H1 (cell line): ENCODE results near the gene AK8. TPM values are rescaled to one million over a fixed set of nuclear protein-coding genes. Genes with fewer than 3 reads are reported as not detected.

Source experiments
- CTCF ChIA-PET: fragments of 300-600 bp; sonication (Branson Sonifier 250); formaldehyde crosslinking; loops from one replicate; lab custom pipeline; 2021; ENCODE audit not compliant: partially characterized antibody; lab: Charles Lee
- POLR2A ChIA-PET: fragments of 300-600 bp; sonication (Branson Sonifier 250); formaldehyde crosslinking; loops from one replicate; lab custom pipeline; 2021; ENCODE audit warnings: inconsistent platforms; ENCODE audit not compliant: partially characterized antibody; lab: Charles Lee
- DNase-seq, 2 experiments: peaks; one replicate each; pipeline versions ENCODE4 v3.0.0 to v3.0.0-alpha.2; 2010 to 2022; ENCODE audit warnings: low spot score in 2 of 2, low read depth in 1 of 2, mixed read lengths in 1 of 2
- FAIRE-seq: peaks from 2 replicates; lab custom pipeline; 2011; peaks lifted over from hg19 to GRCh38; lab: Jason Lieb, UNC
- H2AFZ ChIP-seq: 2 replicates; pipeline ENCODE4 v1.8.1; 2012; ENCODE audit warnings: low read length, inconsistent platforms
- H2AK5ac ChIP-seq: 2 replicates; pipeline ENCODE4 v1.6.1; 2013; ENCODE audit warnings: low read depth, low read length
- H2BK120ac ChIP-seq: replicated peaks from 2 replicates; pipeline ENCODE3; 2013; ENCODE audit warnings: low read depth, low read length, inconsistent platforms
- H2BK12ac ChIP-seq: 2 replicates; pipeline ENCODE4 v1.6.1; 2013; ENCODE audit warnings: low read depth, low read length
- H2BK15ac ChIP-seq: 2 replicates; pipeline ENCODE4 v1.6.1; 2013; ENCODE audit warnings: low read length
- H2BK20ac ChIP-seq: 2 replicates; pipeline ENCODE4 v1.6.1; 2013; ENCODE audit warnings: low read length
- H2BK5ac ChIP-seq: 2 replicates; pipeline ENCODE4 v1.6.1; 2013; ENCODE audit warnings: low read depth, low read length
- H3K14ac ChIP-seq: 2 replicates; pipeline ENCODE4 v1.6.1; 2013; ENCODE audit warnings: inconsistent platforms; ENCODE audit not compliant: insufficient read length
- H3K18ac ChIP-seq: 2 replicates; pipeline ENCODE4 v1.6.1; 2013; ENCODE audit warnings: low read length; ENCODE audit errors: extremely low read depth
- H3K23ac ChIP-seq: 2 replicates; pipeline ENCODE4 v1.6.1; 2013; ENCODE audit warnings: inconsistent platforms; ENCODE audit not compliant: insufficient read length
- H3K23me2 ChIP-seq: 2 replicates; pipeline ENCODE4 v1.6.1; 2013; ENCODE audit warnings: low read depth, low read length
- H3K27ac ChIP-seq: 2 replicates; pipeline ENCODE4 v1.6.1; 2011; ENCODE audit warnings: low read depth, low read length, inconsistent platforms
- H3K27me3 ChIP-seq, 4 experiments: replicated peaks in 1 of 4; 1 replicate in 1 of 4; 2 replicates in 3 of 4; pipeline versions ENCODE4 v1.6.1 to v1.8.1; 2011 to 2013; ENCODE audit warnings: low read length in 3 of 4, mild to moderate bottlenecking in 3 of 4, inconsistent platforms in 2 of 4, mixed read lengths in 2 of 4, moderate library complexity in 1 of 4; ENCODE audit not compliant: control insufficient read depth in 3 of 4, insufficient read depth in 3 of 4; ENCODE audit errors: extremely low read depth in 1 of 4
- H3K36me3 ChIP-seq, 4 experiments: 2 replicates each; pipeline versions ENCODE4 v1.6.1 to v1.8.1; 2011 to 2013; ENCODE audit warnings: mild to moderate bottlenecking in 4 of 4, low read length in 3 of 4, moderate library complexity in 2 of 4, control low read depth in 1 of 4, inconsistent platforms in 1 of 4; ENCODE audit not compliant: insufficient read depth in 4 of 4, control insufficient read depth in 2 of 4
- H3K4ac ChIP-seq: replicated peaks from 2 replicates; pipeline ENCODE3; 2013; ENCODE audit warnings: low read length, low read depth, mixed read lengths, inconsistent platforms; ENCODE audit not compliant: insufficient read length
- H3K4me1 ChIP-seq, 4 experiments: replicated peaks in 1 of 4; 1 replicate in 1 of 4; 2 replicates in 3 of 4; pipeline versions ENCODE4 v1.6.1 to v1.8.1; 2011 to 2013; ENCODE audit warnings: low read length in 3 of 4, inconsistent platforms in 2 of 4, mixed read lengths in 1 of 4; ENCODE audit not compliant: insufficient read depth in 4 of 4, control insufficient read depth in 3 of 4
- H3K4me2 ChIP-seq, 2 experiments: 2 replicates each; pipeline versions ENCODE4 v1.6.1 to v1.8.1; 2011 to 2013; ENCODE audit warnings: low read depth in 2 of 2, low read length in 2 of 2, control low read depth in 1 of 2, inconsistent platforms in 1 of 2, mild to moderate bottlenecking in 1 of 2; ENCODE audit not compliant: insufficient read depth in 1 of 2
- H3K4me3 ChIP-seq, 4 experiments: fragments of 200-600, 300-600 bp in 1 of 4; sonication (generic), shearing (Covaris generic), sonication (Bioruptor Twin) in 1 of 4; 2 replicates each; pipeline versions ENCODE4 v1.5.1 to v1.8.1; 2011 to 2016; ENCODE audit warnings: low read length in 4 of 4, low read depth in 3 of 4, control low read depth in 2 of 4, inconsistent platforms in 2 of 4, mild to moderate bottlenecking in 2 of 4, mixed read lengths in 1 of 4, moderate library complexity in 1 of 4; ENCODE audit not compliant: insufficient read depth in 2 of 4; ENCODE audit errors: extremely low read depth in 1 of 4
- H3K56ac ChIP-seq: replicated peaks from 2 replicates; pipeline ENCODE3; 2013; ENCODE audit warnings: low read depth, mild to moderate bottlenecking, mixed read lengths, low read length, inconsistent platforms; ENCODE audit not compliant: insufficient read length
- H3K79me1 ChIP-seq: 2 replicates; pipeline ENCODE4 v1.6.1; 2013; ENCODE audit warnings: low read depth, low read length, control low read depth
- H3K79me2 ChIP-seq, 2 experiments: 2 replicates each; pipeline versions ENCODE4 v1.6.1 to v1.8.1; 2012 to 2013; ENCODE audit warnings: low read length in 2 of 2, mild to moderate bottlenecking in 2 of 2, inconsistent platforms in 1 of 2; ENCODE audit not compliant: insufficient read depth in 2 of 2, control insufficient read depth in 1 of 2
- H3K9ac ChIP-seq, 4 experiments: replicated peaks in 1 of 4; 1 replicate in 1 of 4; 2 replicates in 3 of 4; pipeline versions ENCODE4 v1.6.1 to v1.8.1; 2011 to 2013; ENCODE audit warnings: low read depth in 3 of 4, low read length in 3 of 4, control low read depth in 2 of 4, mild to moderate bottlenecking in 2 of 4, moderate library complexity in 2 of 4, inconsistent platforms in 1 of 4; ENCODE audit errors: extremely low read depth in 1 of 4
- H3K9me3 ChIP-seq, 2 experiments: 2 replicates each; pipeline versions ENCODE4 v1.6.1 to v1.8.1; 2012 to 2013; ENCODE audit warnings: mild to moderate bottlenecking in 2 of 2, moderate library complexity in 2 of 2, control low read depth in 1 of 2, inconsistent platforms in 1 of 2, low read depth in 1 of 2, low read length in 1 of 2, mixed read lengths in 1 of 2; ENCODE audit not compliant: insufficient read depth in 2 of 2
- H4K20me1 ChIP-seq, 2 experiments: replicated peaks in 1 of 2; 2 replicates each; pipeline versions ENCODE3 to v1.8.1; 2011 to 2013; ENCODE audit warnings: inconsistent platforms in 2 of 2, low read length in 2 of 2, mild to moderate bottlenecking in 1 of 2; ENCODE audit not compliant: insufficient read depth in 2 of 2, control insufficient read depth in 1 of 2
- H4K5ac ChIP-seq: 2 replicates; pipeline ENCODE4 v1.6.1; 2013; ENCODE audit warnings: low read length, low read depth, mixed read lengths, inconsistent platforms; ENCODE audit not compliant: insufficient read length
- H4K8ac ChIP-seq: 2 replicates; pipeline ENCODE4 v1.8.0; 2013; ENCODE audit warnings: mild to moderate bottlenecking, moderate library complexity, low read length, inconsistent platforms; ENCODE audit not compliant: insufficient read depth; ENCODE audit errors: extremely low read depth
- H4K91ac ChIP-seq: replicated peaks from 2 replicates; pipeline ENCODE3; 2013; ENCODE audit warnings: low read length, mixed read lengths, inconsistent platforms; ENCODE audit not compliant: insufficient read length
- CHD1 ChIP-seq: IDR thresholded peaks from 2 replicates; pipeline ENCODE4 v1.6.1; 2012; ENCODE audit warnings: low read depth, low read length, improper control_type of control experiment
- CREB1 ChIP-seq: IDR thresholded peaks from 2 replicates; pipeline ENCODE4 v1.6.1; 2012; ENCODE audit warnings: inconsistent platforms
- NRF1 ChIP-seq: IDR thresholded peaks from 2 replicates; pipeline ENCODE4 v1.6.1; 2011; ENCODE audit warnings: mild to moderate bottlenecking, low read depth, low read length, improper control_type of control experiment
- SIN3A ChIP-seq, 2 experiments: IDR thresholded peaks in 1 of 2; conservative IDR thresholded peaks in 1 of 2; 2 replicates each; pipeline ENCODE4 v1.6.1; 2011 to 2012; ENCODE audit warnings: low read length in 2 of 2, improper control_type of control experiment in 1 of 2, low read depth in 1 of 2, mild to moderate bottlenecking in 1 of 2
- SP1 ChIP-seq: IDR thresholded peaks from 2 replicates; pipeline ENCODE4 v1.6.1; 2011; ENCODE audit warnings: low read depth, low read length
- WGBS, 2 experiments: shearing (Covaris generic) in 1 of 2; methylation state at CpG; one replicate each; pipeline versions ENCODE4 v1.1.6 to v1.1.7; 2013 to 2015; ENCODE audit warnings: low lambda C conversion rate in 2 of 2, mixed read lengths in 2 of 2, inconsistent platforms in 1 of 2, low coverage in 1 of 2, missing lambda C conversion rate in 1 of 2; ENCODE audit not compliant: insufficient replicate concordance in 2 of 2, insufficient coverage in 1 of 2, insufficient read length in 1 of 2; ENCODE audit errors: extremely low coverage in 1 of 2, missing lambda C conversion rate in 1 of 2; 5-methylcytosine and 5-hydroxymethylcytosine counted together
- polyA plus RNA-seq, 7 experiments: library from polyadenylated mRNA; depleted of rRNA in 3 of 7; stranded (reverse) in 5 of 7; unstranded in 2 of 7; fragments of >200 nt in 5 of 7; fragments of 200-250 nt in 2 of 7; gene quantifications; 1 replicate in 5 of 7; 2 replicates in 1 of 7; 4 replicates in 1 of 7; pipeline versions ENCODE4 v1.2.1 to v1.2.3, GENCODE V29; 2011 to 2013; ENCODE audit warnings: missing spikeins in 2 of 7, mixed read lengths in 2 of 7
- total RNA-seq: library from RNA; stranded (reverse); fragmentation: NEBNext Ultra II Directional; extraction: Animal tissue kit (Norgen Biotek cat#: 25700); gene quantifications from 2 replicates; pipeline ENCODE4 v1.2.1, GENCODE V29; 2021

AK8 gene
- total and polyA plus RNA-seq, 2 of the 8 experiments (the other 6 are each of a cell fraction or from before 2014, with no cell fraction given) = 0.35 to 0.48 TPM

GRCh38 chr9:132717326-132717945 is 160.6 kb downstream of the AK8 start:
- Histone ChIP-seq H2BK12ac (no peak overlapping the region), H3K9me3 (no peaks in the 10 kb centered on the region), H2AFZ (no peak overlapping the region), H2BK120ac (no peak overlapping the region), H3K9ac (no peak overlapping the region), H3K4me2 (no peak overlapping the region), H3K56ac (no peak overlapping the region), H2AK5ac (no peak overlapping the region), H3K23ac (no peak overlapping the region), H3K27ac (no peak overlapping the region), H3K4me3 (no peak overlapping the region), H3K36me3 (no peaks in the 10 kb centered on the region), H3K79me1 (no peaks in the 10 kb centered on the region), H4K20me1 (peaks cover 0 to 1% of the 10 kb centered on the region in 2 experiments), H2BK20ac (no peak overlapping the region), H4K91ac (no peak overlapping the region), H3K18ac (no peak overlapping the region), H3K14ac (no peak overlapping the region), H3K23me2 (no peaks in the 10 kb centered on the region), H3K4me1 (no peaks in the 10 kb centered on the region), H3K27me3 (no peaks in the 10 kb centered on the region), H2BK15ac (no peak overlapping the region), H2BK5ac (no peak overlapping the region), H4K5ac (no peak overlapping the region), H3K79me2 (no peaks in the 10 kb centered on the region), H4K8ac (no peak overlapping the region), H3K4ac (no peak overlapping the region)
- FAIRE-seq = no peak
- TF ChIP-seq NRF1 (no peak), SIN3A (conservative IDR thresholded peaks at IDR 0.05 in 1 of 2, IDR thresholded peaks at IDR 0.05 in 1 of 2; ENCODE audit: low read depth in 1 of 2, low read length in 2 of 2) (no peak), CHD1 (no peak), SP1 (no peak), CREB1 (no peak)
- 85% methylated on average over 13 of the region's 13 CpGs; no CpG with 5 or more reads in 1 of the 2 experiments for WGBS, 2 experiments
- ChIA-PET POLR2A (interaction anchor here (1.3 kb wide), 1 partner anchor 126 kb away, joined by 3 read pairs; no protein-coding TSS in a partner anchor), CTCF (interaction anchor here (0.7 to 1.1 kb wide), 3 partner anchors 9 to 89 kb away, joined by 3 to 4 read pairs (median 3); no protein-coding TSS in a partner anchor)
- DNase-seq = no peak
